Endothelial cell of umbilical vein (primary cell): ENCODE data around the gene TMEM178B.

Experiments
- EZH2 ChIP-seq: IDR thresholded peaks from 2 replicates; pipeline ENCODE4 v1.6.1; 2012; ENCODE audit warnings: borderline replicate concordance, low read depth, mild to moderate bottlenecking, moderate library complexity, low read length, inconsistent platforms; ENCODE audit not compliant: severe bottlenecking
- FOS ChIP-seq: IDR thresholded peaks from 2 replicates; pipeline ENCODE4 v1.6.1; 2011; ENCODE audit warnings: mild to moderate bottlenecking, low read length, moderate library complexity, borderline replicate concordance; ENCODE audit not compliant: insufficient read depth
- JUN ChIP-seq: IDR thresholded peaks from 2 replicates; pipeline ENCODE4 v1.6.1; 2011; ENCODE audit warnings: borderline replicate concordance, low read depth; ENCODE audit not compliant: insufficient read length, insufficient read depth
- MAX ChIP-seq: IDR thresholded peaks from 2 replicates; pipeline ENCODE4 v1.6.1; 2011; ENCODE audit not compliant: insufficient read depth, insufficient read length
- MYC ChIP-seq: IDR thresholded peaks from one replicate; pipeline ENCODE4 v1.6.1; 2011; ENCODE audit warnings: mild to moderate bottlenecking, low read depth, low read length
- POLR2A ChIP-seq: IDR thresholded peaks from 2 replicates; pipeline ENCODE4 v1.6.1; 2012; ENCODE audit warnings: low read depth, mild to moderate bottlenecking, control low read depth, low read length
- POLR2AphosphoS5 ChIP-seq: IDR thresholded peaks from 2 replicates; pipeline ENCODE4 v1.6.1; 2012; ENCODE audit warnings: low read depth, mild to moderate bottlenecking, control low read depth, low read length, moderate library complexity; ENCODE audit not compliant: insufficient read depth
- TF ChIP-seq, protein P1 (sequence below), 2 donors: IDR thresholded peaks; 1 replicate in 1 of 2; 2 replicates in 1 of 2; pipeline ENCODE4 v1.5.1; 2011; ENCODE audit warnings: low read length in 2 of 2, mild to moderate bottlenecking in 2 of 2, moderate library complexity in 2 of 2, control low read depth in 1 of 2, inconsistent platforms in 1 of 2, low read depth in 1 of 2; ENCODE audit not compliant: insufficient read depth in 1 of 2; ENCODE audit errors: extremely low read depth in 1 of 2

GRCh38 chr7:141057788-141058187, 16.1 kb upstream of the TMEM178B start:
- TF ChIP-seq EZH2, result no peak
- TF ChIP-seq, protein P1, sequence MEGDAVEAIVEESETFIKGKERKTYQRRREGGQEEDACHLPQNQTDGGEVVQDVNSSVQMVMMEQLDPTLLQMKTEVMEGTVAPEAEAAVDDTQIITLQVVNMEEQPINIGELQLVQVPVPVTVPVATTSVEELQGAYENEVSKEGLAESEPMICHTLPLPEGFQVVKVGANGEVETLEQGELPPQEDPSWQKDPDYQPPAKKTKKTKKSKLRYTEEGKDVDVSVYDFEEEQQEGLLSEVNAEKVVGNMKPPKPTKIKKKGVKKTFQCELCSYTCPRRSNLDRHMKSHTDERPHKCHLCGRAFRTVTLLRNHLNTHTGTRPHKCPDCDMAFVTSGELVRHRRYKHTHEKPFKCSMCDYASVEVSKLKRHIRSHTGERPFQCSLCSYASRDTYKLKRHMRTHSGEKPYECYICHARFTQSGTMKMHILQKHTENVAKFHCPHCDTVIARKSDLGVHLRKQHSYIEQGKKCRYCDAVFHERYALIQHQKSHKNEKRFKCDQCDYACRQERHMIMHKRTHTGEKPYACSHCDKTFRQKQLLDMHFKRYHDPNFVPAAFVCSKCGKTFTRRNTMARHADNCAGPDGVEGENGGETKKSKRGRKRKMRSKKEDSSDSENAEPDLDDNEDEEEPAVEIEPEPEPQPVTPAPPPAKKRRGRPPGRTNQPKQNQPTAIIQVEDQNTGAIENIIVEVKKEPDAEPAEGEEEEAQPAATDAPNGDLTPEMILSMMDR (IDR thresholded peaks at IDR 0.05; ENCODE audit: extremely low read depth in 1 of 2, insufficient read depth in 1 of 2, low read depth in 1 of 2, low read length in 2 of 2), result no peak
- TF ChIP-seq POLR2A, result no peak
- no peak for TF ChIP-seq POLR2AphosphoS5
- TF ChIP-seq FOS, result no peak
- TF ChIP-seq JUN, result no peak
- TF ChIP-seq MAX, result no peak
- no peak for TF ChIP-seq MYC
